ENCODE measurements around the gene MT1G.

The MT1G gene

GRCh38 chr16:56669005-56669839 lies 1.4 kb upstream of the MT1G start, which contains the start of gene MT1H:
MT1H (plus strand) TSS chr16:56669814; CDS start chr16:56669885, 71 bp downstream.
- no peak for TF ChIP-seq CTCF (IDR thresholded peaks at IDR 0.05; ENCODE audit: low read depth, low read length)
- no peak for DNase-seq (ENCODE audit: extremely low read depth, low read depth)

- peak; percentile 10 for DNase-seq (ENCODE audit: extremely low read depth, low read depth)
Measured at GRCh38 chr16:56665286-56666261, 2.3 kb downstream of the MT1G start.

GRCh38 chr16:56664506-56664905 lies 3.4 kb downstream of the MT1G start:
- no peak for DNase-seq (ENCODE audit: extremely low read depth, low read depth)
- TF ChIP-seq CTCF (IDR thresholded peaks at IDR 0.05; ENCODE audit: low read depth, low read length) = no peak

GRCh38 chr16:56662357-56663354 lies 5.2 kb downstream of the MT1G start:
- no peak for TF ChIP-seq CTCF (IDR thresholded peaks at IDR 0.05; ENCODE audit: low read depth, low read length)
- DNase-seq (ENCODE audit: extremely low read depth, low read depth) = no peak

GRCh38 chr16:56658327-56658875 lies 9.5 kb downstream of the MT1G start:
- no peak for TF ChIP-seq CTCF (IDR thresholded peaks at IDR 0.05; ENCODE audit: low read depth, low read length)
- DNase-seq (ENCODE audit: extremely low read depth, low read depth) = no peak

- no peak for DNase-seq (ENCODE audit: extremely low read depth, low read depth)
- no peak for TF ChIP-seq CTCF (IDR thresholded peaks at IDR 0.05; ENCODE audit: low read depth, low read length)
Measured at GRCh38 chr16:56657555-56658326, 10.1 kb downstream of the MT1G start, which contains the start of gene MT1F. MT1F (plus strand) TSS chr16:56657959; CDS start chr16:56658059, 100 bp downstream.

Measured in AG09319 (cell line).